H1 (cell line): Measurements from ENCODE around the gene PRELID2.

Experiments
- EP300 ChIP-seq, 2 experiments: IDR thresholded peaks; 1 replicate in 1 of 2; 2 replicates in 1 of 2; pipeline ENCODE4 v1.6.1; 2011 to 2012; ENCODE audit warnings: low read depth in 2 of 2, low read length in 2 of 2, mild to moderate bottlenecking in 2 of 2, borderline replicate concordance in 1 of 2, inconsistent platforms in 1 of 2, moderate library complexity in 1 of 2
- NRF1 ChIP-seq: IDR thresholded peaks from 2 replicates; pipeline ENCODE4 v1.6.1; 2011; ENCODE audit warnings: mild to moderate bottlenecking, low read depth, low read length, improper control_type of control experiment
- POLR2A ChIP-seq, 2 experiments: IDR thresholded peaks; 1 replicate in 1 of 2; 2 replicates in 1 of 2; pipeline ENCODE4 v1.6.1; 2011; ENCODE audit warnings: low read depth in 2 of 2, low read length in 2 of 2, mild to moderate bottlenecking in 2 of 2; ENCODE audit errors: control extremely low read depth in 1 of 2
- POLR2AphosphoS5 ChIP-seq: IDR thresholded peaks from 2 replicates; pipeline ENCODE4 v1.6.1; 2011; ENCODE audit warnings: low read depth, low read length
- RBBP5 ChIP-seq: IDR thresholded peaks from 2 replicates; pipeline ENCODE4 v1.7.1; 2012; ENCODE audit warnings: low read depth, mild to moderate bottlenecking, inconsistent platforms, low read length, moderate library complexity, borderline replicate concordance
- SRF ChIP-seq: IDR thresholded peaks from 2 replicates; pipeline ENCODE4 v1.6.1; 2011; ENCODE audit warnings: mild to moderate bottlenecking, low read depth, low read length, moderate library complexity
- TAF1 ChIP-seq: IDR thresholded peaks from 2 replicates; pipeline ENCODE4 v1.6.1; 2011; ENCODE audit warnings: mild to moderate bottlenecking, low read depth, low read length
- YY1 ChIP-seq: IDR thresholded peaks from 2 replicates; pipeline ENCODE4 v1.6.1; 2011; ENCODE audit warnings: low read depth, mild to moderate bottlenecking, low read length
- ZNF274 ChIP-seq: IDR thresholded peaks from 2 replicates; pipeline ENCODE4 v1.7.0; 2012; ENCODE audit warnings: low read length, borderline replicate concordance; ENCODE audit errors: extremely low read depth
- TF ChIP-seq, protein P1 (sequence below), 3 experiments: IDR thresholded peaks; 1 replicate in 2 of 3; 2 replicates in 1 of 3; pipeline versions ENCODE4 v1.5.1 to v1.6.1; 2011; ENCODE audit warnings: low read length in 3 of 3, mild to moderate bottlenecking in 3 of 3, inconsistent platforms in 2 of 3, low read depth in 1 of 3, moderate library complexity in 1 of 3; ENCODE audit not compliant: insufficient read depth in 1 of 3; ENCODE audit errors: control extremely low read depth in 1 of 3
- TF ChIP-seq, protein P2 (sequence below): IDR thresholded peaks from 2 replicates; pipeline ENCODE4 v1.6.1; 2011; ENCODE audit warnings: low read depth, mild to moderate bottlenecking, low read length; ENCODE audit not compliant: insufficient read depth
- TF ChIP-seq, protein P3 (sequence below): IDR thresholded peaks from 2 replicates; pipeline ENCODE4 v1.6.1; 2011; ENCODE audit warnings: low read length, improper control_type of control experiment

DNA sequence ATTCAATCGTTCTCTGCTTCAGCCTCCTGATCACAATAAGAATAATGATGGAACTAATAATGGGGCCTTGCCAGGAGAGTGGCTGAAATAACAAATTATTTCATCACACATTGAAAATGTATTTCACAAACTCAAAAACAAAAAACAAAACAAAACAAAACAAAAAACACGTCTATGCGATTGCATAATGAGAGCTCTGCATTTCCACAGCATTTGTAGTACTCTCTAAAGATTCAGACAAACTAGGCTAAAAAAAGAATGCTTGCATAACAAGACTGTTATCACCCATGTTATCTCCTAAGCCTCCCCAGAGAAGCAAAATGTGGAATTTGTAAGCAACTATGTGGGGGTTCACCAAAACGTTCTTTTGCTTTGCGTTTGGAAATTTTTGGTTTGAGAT, 48.1 kb downstream of the PRELID2 start:
- no peak for TF ChIP-seq YY1
- TF ChIP-seq POLR2AphosphoS5: no peak
- TF ChIP-seq NRF1: no peak
- no peak for TF ChIP-seq EP300 (IDR thresholded peaks at IDR 0.05; ENCODE audit: borderline replicate concordance in 1 of 2, low read depth in 2 of 2, low read length in 2 of 2)
- TF ChIP-seq SRF: no peak
- TF ChIP-seq, protein P1, sequence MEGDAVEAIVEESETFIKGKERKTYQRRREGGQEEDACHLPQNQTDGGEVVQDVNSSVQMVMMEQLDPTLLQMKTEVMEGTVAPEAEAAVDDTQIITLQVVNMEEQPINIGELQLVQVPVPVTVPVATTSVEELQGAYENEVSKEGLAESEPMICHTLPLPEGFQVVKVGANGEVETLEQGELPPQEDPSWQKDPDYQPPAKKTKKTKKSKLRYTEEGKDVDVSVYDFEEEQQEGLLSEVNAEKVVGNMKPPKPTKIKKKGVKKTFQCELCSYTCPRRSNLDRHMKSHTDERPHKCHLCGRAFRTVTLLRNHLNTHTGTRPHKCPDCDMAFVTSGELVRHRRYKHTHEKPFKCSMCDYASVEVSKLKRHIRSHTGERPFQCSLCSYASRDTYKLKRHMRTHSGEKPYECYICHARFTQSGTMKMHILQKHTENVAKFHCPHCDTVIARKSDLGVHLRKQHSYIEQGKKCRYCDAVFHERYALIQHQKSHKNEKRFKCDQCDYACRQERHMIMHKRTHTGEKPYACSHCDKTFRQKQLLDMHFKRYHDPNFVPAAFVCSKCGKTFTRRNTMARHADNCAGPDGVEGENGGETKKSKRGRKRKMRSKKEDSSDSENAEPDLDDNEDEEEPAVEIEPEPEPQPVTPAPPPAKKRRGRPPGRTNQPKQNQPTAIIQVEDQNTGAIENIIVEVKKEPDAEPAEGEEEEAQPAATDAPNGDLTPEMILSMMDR (IDR thresholded peaks at IDR 0.05; ENCODE audit: control extremely low read depth in 1 of 3, insufficient read depth in 1 of 3, low read depth in 1 of 3, low read length in 3 of 3): no peak
- no peak for TF ChIP-seq POLR2A (IDR thresholded peaks at IDR 0.05; ENCODE audit: control extremely low read depth in 1 of 2, low read depth in 2 of 2, low read length in 2 of 2)
- TF ChIP-seq, protein P2, sequence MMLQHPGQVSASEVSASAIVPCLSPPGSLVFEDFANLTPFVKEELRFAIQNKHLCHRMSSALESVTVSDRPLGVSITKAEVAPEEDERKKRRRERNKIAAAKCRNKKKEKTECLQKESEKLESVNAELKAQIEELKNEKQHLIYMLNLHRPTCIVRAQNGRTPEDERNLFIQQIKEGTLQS: no peak
- TF ChIP-seq TAF1: no peak
- no peak for TF ChIP-seq RBBP5
- no peak for TF ChIP-seq ZNF274
- TF ChIP-seq, protein P3, sequence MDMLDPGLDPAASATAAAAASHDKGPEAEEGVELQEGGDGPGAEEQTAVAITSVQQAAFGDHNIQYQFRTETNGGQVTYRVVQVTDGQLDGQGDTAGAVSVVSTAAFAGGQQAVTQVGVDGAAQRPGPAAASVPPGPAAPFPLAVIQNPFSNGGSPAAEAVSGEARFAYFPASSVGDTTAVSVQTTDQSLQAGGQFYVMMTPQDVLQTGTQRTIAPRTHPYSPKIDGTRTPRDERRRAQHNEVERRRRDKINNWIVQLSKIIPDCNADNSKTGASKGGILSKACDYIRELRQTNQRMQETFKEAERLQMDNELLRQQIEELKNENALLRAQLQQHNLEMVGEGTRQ: no peak
